Neural cell (in vitro differentiated cells): ENCODE data around the gene SEC16A.

Experiments
- EZH2 ChIP-seq: fragments of 200-600, 300-800 bp; shearing (Covaris generic), sonication (generic); IDR thresholded peaks from 2 replicates; pipeline ENCODE4 v1.6.1; 2014; ENCODE audit warnings: antibody characterized with exemption, low read length, borderline replicate concordance, mild to moderate bottlenecking; ENCODE audit not compliant: insufficient read depth, poor library complexity, severe bottlenecking
- MXI1 ChIP-seq: fragments of 450-650 bp; conservative IDR thresholded peaks from 2 replicates; pipeline ENCODE4 v1.6.1; 2014; ENCODE audit warnings: antibody characterized with exemption, mild to moderate bottlenecking; ENCODE audit not compliant: poor library complexity, severe bottlenecking
- RAD21 ChIP-seq: fragments of 450-650 bp; conservative IDR thresholded peaks from 2 replicates; pipeline ENCODE4 v1.6.1; 2014; ENCODE audit warnings: antibody characterized with exemption, mild to moderate bottlenecking, moderate library complexity
- TF ChIP-seq, protein P1 (sequence below): fragments of 450-650 bp; IDR thresholded peaks from 2 replicates; pipeline ENCODE4 v1.5.1; 2014; ENCODE audit warnings: antibody characterized with exemption, mild to moderate bottlenecking, moderate library complexity; ENCODE audit not compliant: poor library complexity, severe bottlenecking
- TF ChIP-seq, protein P2 (sequence below): IDR thresholded peaks from 2 replicates; pipeline ENCODE4 v1.6.1; 2012; ENCODE audit warnings: borderline replicate concordance

DNA sequence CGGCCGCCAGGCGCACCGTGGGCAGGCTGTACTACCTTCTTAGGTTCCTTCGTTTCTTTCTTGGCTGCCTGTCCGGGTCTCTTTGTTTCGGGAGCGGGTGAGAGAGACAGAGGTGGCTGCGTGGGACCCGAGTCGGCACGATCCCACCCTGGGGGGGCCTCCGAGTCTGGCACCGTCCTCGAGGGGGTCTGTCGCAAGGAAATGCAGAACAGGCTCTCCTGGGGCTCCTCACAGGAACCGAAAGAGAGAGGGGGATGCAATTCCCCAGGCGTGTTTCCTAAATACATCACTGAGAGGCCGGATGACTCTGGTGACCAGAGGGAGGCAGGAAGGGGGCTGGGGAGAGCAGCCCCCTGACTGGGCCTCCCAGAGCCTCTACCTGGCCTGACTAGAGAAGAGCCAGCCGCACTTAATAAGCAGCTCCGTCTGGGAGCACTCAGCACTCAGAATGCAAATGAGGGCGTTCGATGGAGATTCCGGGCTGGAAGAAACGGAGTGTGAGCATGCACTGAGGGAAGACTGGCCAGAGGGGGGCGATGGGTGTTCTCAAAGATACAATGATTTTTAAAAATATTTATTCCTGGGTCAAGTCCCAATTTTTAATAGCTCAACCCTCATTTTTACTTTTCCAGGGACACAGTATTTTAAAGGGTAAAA lies 31.5 kb downstream of the SEC16A start:
- TF ChIP-seq, protein P1, sequence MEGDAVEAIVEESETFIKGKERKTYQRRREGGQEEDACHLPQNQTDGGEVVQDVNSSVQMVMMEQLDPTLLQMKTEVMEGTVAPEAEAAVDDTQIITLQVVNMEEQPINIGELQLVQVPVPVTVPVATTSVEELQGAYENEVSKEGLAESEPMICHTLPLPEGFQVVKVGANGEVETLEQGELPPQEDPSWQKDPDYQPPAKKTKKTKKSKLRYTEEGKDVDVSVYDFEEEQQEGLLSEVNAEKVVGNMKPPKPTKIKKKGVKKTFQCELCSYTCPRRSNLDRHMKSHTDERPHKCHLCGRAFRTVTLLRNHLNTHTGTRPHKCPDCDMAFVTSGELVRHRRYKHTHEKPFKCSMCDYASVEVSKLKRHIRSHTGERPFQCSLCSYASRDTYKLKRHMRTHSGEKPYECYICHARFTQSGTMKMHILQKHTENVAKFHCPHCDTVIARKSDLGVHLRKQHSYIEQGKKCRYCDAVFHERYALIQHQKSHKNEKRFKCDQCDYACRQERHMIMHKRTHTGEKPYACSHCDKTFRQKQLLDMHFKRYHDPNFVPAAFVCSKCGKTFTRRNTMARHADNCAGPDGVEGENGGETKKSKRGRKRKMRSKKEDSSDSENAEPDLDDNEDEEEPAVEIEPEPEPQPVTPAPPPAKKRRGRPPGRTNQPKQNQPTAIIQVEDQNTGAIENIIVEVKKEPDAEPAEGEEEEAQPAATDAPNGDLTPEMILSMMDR: no peak
- TF ChIP-seq MXI1 (no peak), EZH2 (no peak), RAD21 (no peak)
- TF ChIP-seq, protein P2, sequence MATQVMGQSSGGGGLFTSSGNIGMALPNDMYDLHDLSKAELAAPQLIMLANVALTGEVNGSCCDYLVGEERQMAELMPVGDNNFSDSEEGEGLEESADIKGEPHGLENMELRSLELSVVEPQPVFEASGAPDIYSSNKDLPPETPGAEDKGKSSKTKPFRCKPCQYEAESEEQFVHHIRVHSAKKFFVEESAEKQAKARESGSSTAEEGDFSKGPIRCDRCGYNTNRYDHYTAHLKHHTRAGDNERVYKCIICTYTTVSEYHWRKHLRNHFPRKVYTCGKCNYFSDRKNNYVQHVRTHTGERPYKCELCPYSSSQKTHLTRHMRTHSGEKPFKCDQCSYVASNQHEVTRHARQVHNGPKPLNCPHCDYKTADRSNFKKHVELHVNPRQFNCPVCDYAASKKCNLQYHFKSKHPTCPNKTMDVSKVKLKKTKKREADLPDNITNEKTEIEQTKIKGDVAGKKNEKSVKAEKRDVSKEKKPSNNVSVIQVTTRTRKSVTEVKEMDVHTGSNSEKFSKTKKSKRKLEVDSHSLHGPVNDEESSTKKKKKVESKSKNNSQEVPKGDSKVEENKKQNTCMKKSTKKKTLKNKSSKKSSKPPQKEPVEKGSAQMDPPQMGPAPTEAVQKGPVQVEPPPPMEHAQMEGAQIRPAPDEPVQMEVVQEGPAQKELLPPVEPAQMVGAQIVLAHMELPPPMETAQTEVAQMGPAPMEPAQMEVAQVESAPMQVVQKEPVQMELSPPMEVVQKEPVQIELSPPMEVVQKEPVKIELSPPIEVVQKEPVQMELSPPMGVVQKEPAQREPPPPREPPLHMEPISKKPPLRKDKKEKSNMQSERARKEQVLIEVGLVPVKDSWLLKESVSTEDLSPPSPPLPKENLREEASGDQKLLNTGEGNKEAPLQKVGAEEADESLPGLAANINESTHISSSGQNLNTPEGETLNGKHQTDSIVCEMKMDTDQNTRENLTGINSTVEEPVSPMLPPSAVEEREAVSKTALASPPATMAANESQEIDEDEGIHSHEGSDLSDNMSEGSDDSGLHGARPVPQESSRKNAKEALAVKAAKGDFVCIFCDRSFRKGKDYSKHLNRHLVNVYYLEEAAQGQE: no peak
